ENCODE measurements around the gene NCKAP5. TPM values are rescaled to one million over a fixed set of nuclear protein-coding genes. Genes with fewer than 3 reads are reported as not detected.

NCKAP5 gene
- total and polyA plus RNA-seq, 9 donors: 0.80 to 2.7 (median 2.2) TPM

GRCh38 chr2:133123904-133124303, 444.4 kb downstream of the NCKAP5 start:
- peaks cover 3% of the 10 kb centered on the region for H3K4me1 ChIP-seq (ENCODE audit: insufficient read depth)
- DNase-seq: no peak
- intact Hi-C loops (cut with DNase I): no loop called here
- H3K27me3 ChIP-seq: no peaks in the 10 kb centered on the region
- WGBS, 3 donors: 93 to 97% (median 94%) methylated on average over 5 of the region's 5 CpGs
- TF ChIP-seq CTCF (IDR thresholded peaks at IDR 0.05) (no peak), EP300 (IDR thresholded peaks at IDR 0.05) (no peak), POLR2A (IDR thresholded peaks at IDR 0.05) (no peak)
- no peak overlapping the region for H3K27ac ChIP-seq
- no peak overlapping the region for H3K4me3 ChIP-seq
- H3K9me3 ChIP-seq: no peaks in the 10 kb centered on the region
- H3K36me3 ChIP-seq: no peaks in the 10 kb centered on the region

GRCh38 chr2:133123393-133123792, 444.9 kb downstream of the NCKAP5 start:
- no peak for DNase-seq
- H3K36me3 ChIP-seq: no peaks in the 10 kb centered on the region
- peaks cover 3% of the 10 kb centered on the region for H3K4me1 ChIP-seq (ENCODE audit: insufficient read depth)
- TF ChIP-seq CTCF (IDR thresholded peaks at IDR 0.05) (no peak), EP300 (IDR thresholded peaks at IDR 0.05) (no peak), POLR2A (IDR thresholded peaks at IDR 0.05) (no peak)
- WGBS, 3 donors: 92 to 100% (median 96%) methylated on average over 1 of the region's 1 CpG
- H3K4me3 ChIP-seq: no peak overlapping the region
- H3K27ac ChIP-seq: no peak overlapping the region
- no peaks in the 10 kb centered on the region for H3K27me3 ChIP-seq
- no peaks in the 10 kb centered on the region for H3K9me3 ChIP-seq
- intact Hi-C loops (cut with DNase I): no loop called here

- TF ChIP-seq POLR2A (IDR thresholded peaks at IDR 0.05) (no peak), CTCF (IDR thresholded peaks at IDR 0.05) (no peak), EP300 (IDR thresholded peaks at IDR 0.05) (no peak)
- no peaks in the 10 kb centered on the region for H3K27me3 ChIP-seq
- H3K27ac ChIP-seq: no peak overlapping the region
- H3K36me3 ChIP-seq: no peaks in the 10 kb centered on the region
- 0 to 6% (median 3%) methylated on average over 1 of the region's 1 CpG for WGBS, 3 donors
- no peak overlapping the region for H3K4me3 ChIP-seq
- no peak for DNase-seq
- H3K9me3 ChIP-seq: no peaks in the 10 kb centered on the region
- intact Hi-C loops (cut with DNase I): no loop called here
- peaks cover 3% of the 10 kb centered on the region for H3K4me1 ChIP-seq (ENCODE audit: insufficient read depth)
Measured at GRCh38 chr2:133122529-133122928, 445.7 kb downstream of the NCKAP5 start.

GRCh38 chr2:133120310-133120709, 448.0 kb downstream of the NCKAP5 start:
- Histone ChIP-seq H3K9me3 (no peaks in the 10 kb centered on the region), H3K36me3 (no peaks in the 10 kb centered on the region), H3K27ac (no peak overlapping the region), H3K27me3 (no peaks in the 10 kb centered on the region), H3K4me1 (ENCODE audit: insufficient read depth) (peaks cover 3% of the 10 kb centered on the region), H3K4me3 (no peak overlapping the region)
- TF ChIP-seq EP300 (IDR thresholded peaks at IDR 0.05) (no peak), POLR2A (IDR thresholded peaks at IDR 0.05) (no peak), CTCF (IDR thresholded peaks at IDR 0.05) (no peak)
- intact Hi-C loops (cut with DNase I): no loop called here
- 8 to 35% (median 17%) methylated on average over 1 of the region's 1 CpG for WGBS, 3 donors
- DNase-seq: no peak

- DNase-seq: no peak
- TF ChIP-seq EP300 (IDR thresholded peaks at IDR 0.05) (no peak), POLR2A (IDR thresholded peaks at IDR 0.05) (no peak), CTCF (IDR thresholded peaks at IDR 0.05) (no peak)
- 90 to 93% (median 90%) methylated on average over 4 of the region's 4 CpGs for WGBS, 3 donors
- no peaks in the 10 kb centered on the region for H3K36me3 ChIP-seq
- H3K27ac ChIP-seq: no peak overlapping the region
- no peaks in the 10 kb centered on the region for H3K4me1 ChIP-seq (ENCODE audit: insufficient read depth)
- H3K9me3 ChIP-seq: no peaks in the 10 kb centered on the region
- intact Hi-C loops (cut with DNase I): no loop called here
- H3K4me3 ChIP-seq: no peak overlapping the region
- no peaks in the 10 kb centered on the region for H3K27me3 ChIP-seq
Measured at GRCh38 chr2:133110201-133110600, 458.1 kb downstream of the NCKAP5 start.

Measured in ovary (tissue), 9 donors.